PC-3 (cell line): ENCODE results near the gene SPATA2. TPM values are rescaled to one million over a fixed set of nuclear protein-coding genes. Genes with fewer than 3 reads are reported as not detected.

Source experiments
- ATAC-seq: fragments of 200-7000 bp; cut with Tn5 transposase; 2 replicates; pipeline ENCODE4 v1.9.1; 2020; ENCODE audit warnings: mild to moderate bottlenecking, moderate library complexity
- BruUV-seq: library from RNA; stranded (reverse); fragments of 400-500 nt; replicated peaks from 2 replicates; lab custom pipeline; 2021; lab: Mats Ljungman, UMichigan
- CTCF ChIA-PET: fragments of 300-600 bp; sonication (Branson Sonifier 250); formaldehyde crosslinking; loops from one replicate; lab custom pipeline; 2022; ENCODE audit warnings: antibody characterized with exemption; lab: Charles Lee
- POLR2A ChIA-PET: fragments of 300-600 bp; sonication (Branson Sonifier 250); formaldehyde crosslinking; loops from one replicate; lab custom pipeline; 2022; ENCODE audit warnings: antibody characterized with exemption; ENCODE audit not compliant: unreplicated experiment; lab: Charles Lee
- DNase-seq: peaks from one replicate; pipeline ENCODE4 v3.0.0-alpha.2; 2015
- H2AFZ ChIP-seq: fragments of 300-600 bp; sonication (generic); 2 replicates; pipeline ENCODE4 v1.6.0; 2016; ENCODE audit warnings: antibody characterized with exemption, low read length
- H3F3A ChIP-seq: fragments of 300-600 bp; sonication (generic); one replicate; pipeline ENCODE4 v1.6.0; 2017; ENCODE audit warnings: antibody characterized with exemption, low read length, control low read depth, mild to moderate bottlenecking; ENCODE audit not compliant: unreplicated experiment
- H3K27ac ChIP-seq: fragments of 300-600 bp; sonication (generic); 2 replicates; pipeline ENCODE4 v1.5.1; 2016; ENCODE audit warnings: mild to moderate bottlenecking, low read length
- H3K27me3 ChIP-seq: fragments of 300-600 bp; sonication (generic); 2 replicates; pipeline ENCODE4 v1.6.1; 2016; ENCODE audit warnings: low read length, mixed read lengths
- H3K36me3 ChIP-seq: fragments of 300-600 bp; sonication (generic); 2 replicates; pipeline ENCODE4 v1.6.1; 2016; ENCODE audit warnings: low read depth, mixed run types, low read length, mixed read lengths
- H3K4me1 ChIP-seq: fragments of 300-600 bp; sonication (generic); 2 replicates; pipeline ENCODE4 v1.5.1; 2016; ENCODE audit warnings: low read length; ENCODE audit not compliant: insufficient read depth
- H3K4me2 ChIP-seq: fragments of 300-600 bp; sonication (generic); 2 replicates; pipeline ENCODE4 v1.6.0; 2016; ENCODE audit warnings: low read length
- H3K4me3 ChIP-seq: fragments of 300-600 bp; sonication (generic); 2 replicates; pipeline ENCODE4 v1.5.1; 2016; ENCODE audit warnings: mild to moderate bottlenecking, low read length, mixed read lengths
- H3K79me2 ChIP-seq: fragments of 300-600 bp; sonication (generic); 2 replicates; pipeline ENCODE4 v1.6.1; 2017; ENCODE audit warnings: low read length, mixed read lengths
- H3K9ac ChIP-seq: fragments of 300-600 bp; sonication (generic); 2 replicates; pipeline ENCODE4 v1.6.0; 2016; ENCODE audit warnings: mild to moderate bottlenecking, low read length
- H3K9me2 ChIP-seq: fragments of 300-600 bp; sonication (generic); replicated peaks from 2 replicates; pipeline ENCODE4 v1.6.1; 2016; ENCODE audit warnings: mixed run types, low read length, mixed read lengths
- H3K9me3 ChIP-seq: fragments of 300-600 bp; sonication (generic); 2 replicates; pipeline ENCODE4 v1.6.1; 2016; ENCODE audit warnings: low read length, mixed read lengths
- H4K20me1 ChIP-seq: fragments of 300-600 bp; sonication (generic); 2 replicates; pipeline ENCODE4 v1.6.1; 2016; ENCODE audit warnings: low read length, mixed read lengths
- CTCF ChIP-seq: fragments of 300-600 bp; sonication (generic); conservative IDR thresholded peaks from 2 replicates; pipeline ENCODE4 v1.5.1; 2017; ENCODE audit warnings: antibody characterized with exemption, low read depth, mild to moderate bottlenecking, low read length
- EZH2 ChIP-seq: fragments of 300-600 bp; sonication (generic); IDR thresholded peaks from one replicate; pipeline ENCODE4 v1.6.1; 2017; ENCODE audit warnings: antibody characterized with exemption, mild to moderate bottlenecking, low read length; ENCODE audit not compliant: unreplicated experiment
- EZH2phosphoT487 ChIP-seq: fragments of 300-600 bp; sonication (generic); IDR thresholded peaks from 2 replicates; pipeline ENCODE4 v1.6.1; 2018; ENCODE audit warnings: mild to moderate bottlenecking, antibody characterized with exemption, low read length, borderline replicate concordance
- intact Hi-C: fragments of 100-400 bp; cut with micrococcal nuclease; formaldehyde crosslinking; loops from 2 replicates; pipeline ENCODE4 v1.9.0; 2023
- total RNA-seq: library from RNA; depleted of rRNA; stranded (reverse); fragments of >200 nt; gene quantifications from 2 replicates; pipeline ENCODE4 v1.2.3, GENCODE V29; 2014

SPATA2 gene
- total RNA-seq, 1 experiment from 2014 or later: 7.4 TPM

GRCh38 chr20:49906101-49906604 lies 9.2 kb downstream of the SPATA2 start:
- Histone ChIP-seq H3K4me2 (no peak overlapping the region), H3K9ac (no peak overlapping the region), H3K27ac (no peak overlapping the region), H4K20me1 (no peaks in the 10 kb centered on the region), H3K9me3 (no peaks in the 10 kb centered on the region), H3K79me2 (peaks cover 25% of the 10 kb centered on the region), H3K4me1 (no peaks in the 10 kb centered on the region), H3K36me3 (peaks cover 40% of the 10 kb centered on the region), H2AFZ (no peak overlapping the region), H3K9me2 (no peaks in the 10 kb centered on the region), H3K27me3 (no peaks in the 10 kb centered on the region), H3F3A (no peaks in the 10 kb centered on the region), H3K4me3 (no peak overlapping the region)
- ATAC-seq: no peak
- ChIA-PET CTCF (no interaction called here), POLR2A (interaction anchor here (0.6 kb wide), 1 partner anchor 406 kb away, joined by 3 read pairs; no protein-coding TSS in a partner anchor)
- intact Hi-C loops: no loop called here
- BruUV-seq: no TSS peak
- TF ChIP-seq EZH2 (no peak), EZH2phosphoT487 (no peak), CTCF (no peak)
- no peak for DNase-seq

- Histone ChIP-seq H2AFZ (no peak overlapping the region), H3K4me2 (no peak overlapping the region), H3K27me3 (no peaks in the 10 kb centered on the region), H3K4me3 (no peak overlapping the region), H3K36me3 (peaks cover 40% of the 10 kb centered on the region), H3K27ac (no peak overlapping the region), H3K4me1 (no peaks in the 10 kb centered on the region), H3K9me3 (no peaks in the 10 kb centered on the region), H3F3A (no peaks in the 10 kb centered on the region), H3K79me2 (peaks cover 19% of the 10 kb centered on the region), H3K9ac (no peak overlapping the region), H4K20me1 (no peaks in the 10 kb centered on the region), H3K9me2 (no peaks in the 10 kb centered on the region)
- intact Hi-C loops: no loop called here
- CTCF ChIA-PET: no interaction called here
- TF ChIP-seq EZH2phosphoT487: no peak
- TF ChIP-seq CTCF: no peak
- TF ChIP-seq EZH2: no peak
- DNase-seq (no peak), ATAC-seq (no peak)
- no TSS peak for BruUV-seq
- POLR2A ChIA-PET: no interaction called here
These were observed 9.8 kb downstream of the SPATA2 start for GRCh38 chr20:49905415-49906091.
